CD14-positive monocyte (primary cell): Measurements from ENCODE around the gene CDK4. TPM values are rescaled to one million over a fixed set of nuclear protein-coding genes. Genes with fewer than 3 reads are reported as not detected.
A peak's percentile ranks its signal among the peaks of the same experiment; 100 is the strongest.

ENCODE experiments used
- DNase-seq, 3 donors: peaks; one replicate each; pipeline ENCODE4 v3.0.0-alpha.2; 2011 to 2022
- H2AFZ ChIP-seq: 2 replicates; pipeline ENCODE4 v1.6.0; 2012; ENCODE audit warnings: mild to moderate bottlenecking, low read depth, low read length, inconsistent platforms; ENCODE audit not compliant: insufficient read depth, poor library complexity, severe bottlenecking
- H3K27ac ChIP-seq, 2 donors: 1 replicate in 1 of 2; 2 replicates in 1 of 2; pipeline ENCODE4 v1.5.1; 2012 to 2013; ENCODE audit warnings: low read length in 2 of 2, control low read depth in 1 of 2, inconsistent platforms in 1 of 2, low read depth in 1 of 2, mild to moderate bottlenecking in 1 of 2
- H3K27me3 ChIP-seq, 2 donors: one replicate each; pipeline versions ENCODE4 v1.6.0 to v1.6.1; 2011 to 2013; ENCODE audit warnings: low read length in 2 of 2; ENCODE audit not compliant: control insufficient read depth in 2 of 2, insufficient read depth in 2 of 2
- H3K36me3 ChIP-seq, 2 donors: replicated peaks in 1 of 2; 1 replicate in 1 of 2; 2 replicates in 1 of 2; pipeline versions ENCODE4 v1.5.1 to v1.6.1; 2012 to 2013; ENCODE audit warnings: low read length in 2 of 2, control low read depth in 1 of 2, inconsistent platforms in 1 of 2, mild to moderate bottlenecking in 1 of 2; ENCODE audit not compliant: insufficient read depth in 2 of 2, control insufficient read depth in 1 of 2
- H3K4me1 ChIP-seq, 2 donors: 1 replicate in 1 of 2; 2 replicates in 1 of 2; pipeline versions ENCODE4 v1.5.1 to v1.6.1; 2012 to 2013; ENCODE audit warnings: low read length in 2 of 2, control low read depth in 1 of 2, inconsistent platforms in 1 of 2, mild to moderate bottlenecking in 1 of 2, moderate library complexity in 1 of 2; ENCODE audit not compliant: insufficient read depth in 2 of 2, control insufficient read depth in 1 of 2
- H3K4me2 ChIP-seq: replicated peaks from 2 replicates; pipeline ENCODE3; 2012; ENCODE audit warnings: low read length, moderate library complexity, mild to moderate bottlenecking; ENCODE audit not compliant: poor library complexity, severe bottlenecking; ENCODE audit errors: extremely low read depth
- H3K4me3 ChIP-seq, 3 experiments: fragments of 200-600 bp in 1 of 3; sonication (generic) in 1 of 3; replicated peaks in 1 of 3; 1 replicate in 2 of 3; 2 replicates in 1 of 3; pipeline ENCODE4 v1.5.1; 2011 to 2013; ENCODE audit warnings: low read length in 3 of 3, mild to moderate bottlenecking in 3 of 3, control low read depth in 2 of 3, low read depth in 2 of 3, inconsistent platforms in 1 of 3, moderate library complexity in 1 of 3
- H3K79me2 ChIP-seq: 2 replicates; pipeline ENCODE4 v1.6.0; 2012; ENCODE audit warnings: mild to moderate bottlenecking, control low read depth, inconsistent platforms, low read length, moderate library complexity; ENCODE audit not compliant: insufficient read depth
- H3K9ac ChIP-seq: 2 replicates; pipeline ENCODE4 v1.6.0; 2017; ENCODE audit warnings: low read length, mild to moderate bottlenecking; ENCODE audit not compliant: insufficient read depth, poor library complexity, severe bottlenecking
- H3K9me3 ChIP-seq, 2 donors: replicated peaks in 1 of 2; 1 replicate in 1 of 2; 2 replicates in 1 of 2; pipeline versions ENCODE4 v1.5.1 to v1.6.1; 2012 to 2013; ENCODE audit warnings: low read length in 2 of 2, control low read depth in 1 of 2; ENCODE audit not compliant: control insufficient read depth in 1 of 2, insufficient read depth in 1 of 2
- H4K20me1 ChIP-seq: 2 replicates; pipeline ENCODE4 v1.6.0; 2012; ENCODE audit warnings: mild to moderate bottlenecking, low read length, control low read depth, moderate library complexity; ENCODE audit not compliant: insufficient read depth
- H3K27ac Mint-ChIP-seq, 7 donors: one replicate each; pipeline ENCODE4 v1.8.0; 2020; ENCODE audit warnings: mild to moderate bottlenecking in 7 of 7, mixed read lengths in 7 of 7, moderate library complexity in 6 of 7, inconsistent platforms in 2 of 7
- H3K27me3 Mint-ChIP-seq, 3 donors: one replicate each; pipeline ENCODE4 v1.8.0; 2021 to 2022; ENCODE audit warnings: low read depth in 3 of 3, mild to moderate bottlenecking in 3 of 3, mixed read lengths in 3 of 3, moderate library complexity in 3 of 3, inconsistent platforms in 1 of 3
- H3K36me3 Mint-ChIP-seq, 2 donors: one replicate each; pipeline ENCODE4 v1.8.0; 2020; ENCODE audit warnings: mixed read lengths in 2 of 2, inconsistent platforms in 1 of 2, mild to moderate bottlenecking in 1 of 2
- H3K4me1 Mint-ChIP-seq: one replicate; pipeline ENCODE4 v1.8.0; 2020; ENCODE audit warnings: mild to moderate bottlenecking, mixed read lengths
- H3K4me3 Mint-ChIP-seq, 2 donors: one replicate each; pipeline ENCODE4 v1.8.0; 2020; ENCODE audit warnings: mild to moderate bottlenecking in 2 of 2, mixed read lengths in 2 of 2, moderate library complexity in 1 of 2
- H3K9me3 Mint-ChIP-seq, 7 donors: one replicate each; pipeline ENCODE4 v1.8.0; 2020 to 2022; ENCODE audit warnings: mixed read lengths in 7 of 7, mild to moderate bottlenecking in 6 of 7, moderate library complexity in 6 of 7, inconsistent platforms in 2 of 7
- WGBS: methylation state at CpG from one replicate; pipeline ENCODE4 v1.1.5; 2013; ENCODE audit warnings: missing lambda C conversion rate; ENCODE audit not compliant: insufficient coverage; 5-methylcytosine and 5-hydroxymethylcytosine counted together
- intact Hi-C, 2 donors: fragments of 100-400 bp; cut with micrococcal nuclease; formaldehyde crosslinking; loops; one replicate each; pipeline versions ENCODE4 v1.15.0 to v1.15.1; 2023
- polyA minus RNA-seq: library from RNA; depleted of rRNA, polyadenylated mRNA; stranded (reverse); fragments of >200 nt; gene quantifications from 2 replicates; pipeline ENCODE4 v1.2.3, GENCODE V29; 2012
- polyA plus RNA-seq, 3 donors: library from polyadenylated mRNA; depleted of rRNA in 1 of 3; unstranded in 2 of 3; stranded (reverse) in 1 of 3; fragments of 300-500 nt in 2 of 3; fragments of >200 nt in 1 of 3; fragmentation: Illumina TruSeq in 2 of 3; gene quantifications; 1 replicate in 2 of 3; 2 replicates in 1 of 3; pipeline ENCODE4 v1.2.3, GENCODE V29; 2012 to 2021
- total RNA-seq, 12 experiments: library from RNA in 1 of 12; stranded (reverse) in 1 of 12; fragments of 120-200 nt in 1 of 12; gene quantifications; one replicate each; pipeline ENCODE4 v1.2.4 and lab custom pipeline; 2013 to 2026; ENCODE audit warnings: mixed read lengths in 6 of 12, inconsistent platforms in 1 of 12
- TF ChIP-seq, protein P1 (sequence below): fragments of 200-600 bp; IDR thresholded peaks from one replicate; pipeline ENCODE4 v1.8.0; 2022; ENCODE audit warnings: antibody characterized with exemption, mild to moderate bottlenecking

CDK4 gene
- total RNA-seq (2013), result 22.7 TPM
- 10 to 100 TPM; 26.2 to 38.4 (median 27.4) TPM for polyA plus RNA-seq
- 15.2 and 23.9 TPM in 2 replicates for polyA minus RNA-seq
- total RNA-seq (lab: John Stamatoyannopoulos, UW), result 4.8 to 26.4 (median 12.0) reads per million in 11 experiments

DNA sequence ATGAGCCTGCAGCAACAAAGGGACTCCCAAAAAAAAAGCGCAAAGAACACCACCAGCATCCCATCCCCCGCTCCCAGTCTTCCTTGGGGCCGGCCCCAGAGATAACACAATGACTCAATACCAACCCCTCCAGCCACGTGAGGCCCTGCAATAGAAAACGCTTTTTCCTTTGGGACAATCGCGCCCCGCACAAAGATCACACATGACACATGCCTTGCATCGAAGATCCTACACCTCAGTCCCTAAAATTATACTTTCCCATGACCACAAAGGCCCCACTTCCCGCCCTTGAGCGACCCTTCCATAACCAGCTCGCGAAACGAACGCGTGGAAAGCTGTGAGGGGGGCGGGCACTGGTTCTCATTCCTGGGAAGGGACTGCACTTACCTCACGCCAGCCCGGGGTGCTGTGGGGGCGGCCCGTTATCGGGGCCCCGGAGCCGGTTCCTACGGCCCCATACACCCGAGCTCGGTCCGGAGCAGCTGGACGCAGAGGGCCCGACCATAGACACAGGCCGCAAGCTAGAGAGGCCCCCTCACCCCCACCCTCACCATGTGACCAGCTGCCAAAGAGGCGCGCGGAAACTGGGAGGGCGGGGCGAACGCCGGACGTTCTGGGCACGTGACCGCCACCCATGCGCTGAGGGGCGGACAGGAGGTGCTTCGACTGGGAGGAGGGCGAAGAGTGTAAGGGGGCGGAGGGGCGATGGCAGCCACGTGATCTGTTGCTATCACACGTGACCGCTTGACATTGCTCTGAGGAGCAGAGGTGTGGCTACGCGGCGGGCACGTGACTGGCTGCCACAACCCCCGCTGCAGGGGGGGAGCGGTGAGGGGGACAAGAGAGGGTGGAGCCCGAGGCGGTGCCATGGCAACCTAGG, at the start of gene CDK4:
CDK4 (minus strand) TSS at position 523 of the 880 bp plus-strand sequence. CDS start 593 bp downstream, outside the sequence.
- 0% methylated on average over 45 of the region's 58 CpGs for WGBS
- Histone ChIP-seq H3K36me3 (peaks cover 14 to 32% of the 10 kb centered on the region in 2 donors), H3K4me3 (peak within 1 kb of the TSS; percentile 36 to 81 (median 68)), H3K9me3 (no peaks in the 10 kb centered on the region), H4K20me1 (no peaks in the 10 kb centered on the region), H3K4me1 (peaks cover 38 to 43% of the 10 kb centered on the region in 2 donors), H3K4me2 (peak within 1 kb of the TSS; percentile 88), H3K27ac (peak within 1 kb of the TSS; percentile 79 to 82), H3K9ac (peak within 1 kb of the TSS; percentile 72), H3K27me3 (peaks cover 0 to 7% of the 10 kb centered on the region in 2 donors), H2AFZ (peak within 1 kb of the TSS; percentile 92), H3K79me2 (peaks cover 27% of the 10 kb centered on the region)
- intact Hi-C loops, result loop anchor here in 1 of 2 donors (10.0 kb wide), 1 partner anchor 207 kb away; the partner anchor contains the start of gene DCTN2
- peaks cover 0 to 3% (median 0%) of the 10 kb centered on the region in 7 donors for H3K9me3 Mint-ChIP-seq
- peaks cover 21 to 36% of the 10 kb centered on the region in 2 donors for H3K36me3 Mint-ChIP-seq
- peak; percentile 99 to 100 (median 99) for DNase-seq
- H3K4me1 Mint-ChIP-seq, result peaks cover 43% of the 10 kb centered on the region
- TF ChIP-seq, protein P1, sequence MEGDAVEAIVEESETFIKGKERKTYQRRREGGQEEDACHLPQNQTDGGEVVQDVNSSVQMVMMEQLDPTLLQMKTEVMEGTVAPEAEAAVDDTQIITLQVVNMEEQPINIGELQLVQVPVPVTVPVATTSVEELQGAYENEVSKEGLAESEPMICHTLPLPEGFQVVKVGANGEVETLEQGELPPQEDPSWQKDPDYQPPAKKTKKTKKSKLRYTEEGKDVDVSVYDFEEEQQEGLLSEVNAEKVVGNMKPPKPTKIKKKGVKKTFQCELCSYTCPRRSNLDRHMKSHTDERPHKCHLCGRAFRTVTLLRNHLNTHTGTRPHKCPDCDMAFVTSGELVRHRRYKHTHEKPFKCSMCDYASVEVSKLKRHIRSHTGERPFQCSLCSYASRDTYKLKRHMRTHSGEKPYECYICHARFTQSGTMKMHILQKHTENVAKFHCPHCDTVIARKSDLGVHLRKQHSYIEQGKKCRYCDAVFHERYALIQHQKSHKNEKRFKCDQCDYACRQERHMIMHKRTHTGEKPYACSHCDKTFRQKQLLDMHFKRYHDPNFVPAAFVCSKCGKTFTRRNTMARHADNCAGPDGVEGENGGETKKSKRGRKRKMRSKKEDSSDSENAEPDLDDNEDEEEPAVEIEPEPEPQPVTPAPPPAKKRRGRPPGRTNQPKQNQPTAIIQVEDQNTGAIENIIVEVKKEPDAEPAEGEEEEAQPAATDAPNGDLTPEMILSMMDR, result no peak
- H3K27me3 Mint-ChIP-seq, result peaks cover 7 to 13% (median 7%) of the 10 kb centered on the region in 3 donors
- H3K27ac Mint-ChIP-seq, result peak within 1 kb of the TSS; percentile 84 to 95 (median 92)
- H3K4me3 Mint-ChIP-seq, result peak within 1 kb of the TSS; percentile 82 to 96

GRCh38 chr12:57800965-57801364, 48.9 kb upstream of the CDK4 start:
- no peak overlapping the region for H2AFZ ChIP-seq
- H3K4me3 Mint-ChIP-seq, result no peak overlapping the region
- no peak overlapping the region for H3K27ac ChIP-seq
- intact Hi-C loops, result no loop called here
- no peaks in the 10 kb centered on the region for H4K20me1 ChIP-seq
- no peak overlapping the region for H3K4me3 ChIP-seq
- 100% methylated on average over 1 of the region's 3 CpGs for WGBS
- H3K4me1 ChIP-seq, result peaks cover 9 to 10% of the 10 kb centered on the region in 2 donors
- H3K4me2 ChIP-seq, result no peak overlapping the region
- H3K27me3 Mint-ChIP-seq, result no peaks in the 10 kb centered on the region
- no peaks in the 10 kb centered on the region for H3K9me3 Mint-ChIP-seq
- peaks cover 53 to 56% of the 10 kb centered on the region in 2 donors for H3K36me3 Mint-ChIP-seq
- H3K9ac ChIP-seq, result no peak overlapping the region
- peaks cover 8% of the 10 kb centered on the region for H3K4me1 Mint-ChIP-seq
- no peaks in the 10 kb centered on the region for H3K9me3 ChIP-seq
- H3K36me3 ChIP-seq, result peaks cover 45 to 73% of the 10 kb centered on the region in 2 donors
- no peak overlapping the region for H3K27ac Mint-ChIP-seq
- DNase-seq, result no peak
- H3K79me2 ChIP-seq, result no peaks in the 10 kb centered on the region
- TF ChIP-seq, protein P1, result no peak
- H3K27me3 ChIP-seq, result no peaks in the 10 kb centered on the region
